GM13977 (cell line): Measurements from ENCODE around the gene CAMSAP2.

Experiments
- DNase-seq: peaks from one replicate; pipeline ENCODE4 v3.0.0; 2012; ENCODE audit warnings: low spot score
- in situ Hi-C: fragments of 300-500 bp; cut with MboI; formaldehyde crosslinking; loops from one replicate; pipeline ENCODE4 v1.12.0; 2022; ENCODE audit warnings: low sequenced_read_pairs, low pct_unique_long_range_greater_than_20kb, mixed read lengths, inconsistent platforms; ENCODE audit not compliant: unreplicated experiment
- TF ChIP-seq, protein P1 (sequence below): IDR thresholded peaks from 2 replicates; pipeline ENCODE4 v1.5.1; 2012; ENCODE audit warnings: mild to moderate bottlenecking, control low read depth; ENCODE audit not compliant: insufficient read depth; ENCODE audit errors: extremely low read depth, missing control alignments

Gene CAMSAP2

DNA sequence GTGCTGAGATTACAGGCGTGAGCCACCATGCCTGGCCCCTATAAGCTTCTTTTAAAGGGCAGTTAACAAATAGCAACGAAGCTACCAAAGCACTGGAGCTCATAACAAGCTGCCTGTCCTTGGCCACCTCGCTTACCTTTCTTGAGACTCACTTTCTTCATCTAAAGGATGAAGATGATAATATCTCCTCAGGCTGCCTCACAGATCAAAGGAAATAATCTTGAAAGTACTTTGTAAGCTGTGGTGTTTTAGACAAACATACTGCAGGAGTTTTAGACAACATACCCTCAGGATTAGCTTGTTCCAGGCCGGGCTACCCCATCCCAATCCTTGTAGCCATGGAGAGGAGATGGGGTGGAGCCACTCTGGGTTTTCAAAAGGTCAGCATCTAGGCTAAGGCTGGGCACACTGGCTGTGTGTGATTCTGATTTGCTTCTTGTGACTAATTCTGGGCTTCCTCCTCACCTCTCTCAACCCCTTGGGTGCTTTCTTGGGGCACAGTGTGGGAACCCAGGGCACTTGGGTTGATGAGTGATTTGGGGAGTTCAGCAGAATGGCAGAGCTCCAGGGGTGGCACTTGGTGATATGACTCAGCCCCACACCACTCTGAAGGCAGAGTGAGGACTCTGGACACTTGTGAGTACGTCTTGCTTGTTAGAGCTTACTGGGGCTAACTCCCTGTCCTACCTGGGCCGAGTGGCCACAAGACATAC is 139.3 kb downstream of the CAMSAP2 start:
- TF ChIP-seq, protein P1, sequence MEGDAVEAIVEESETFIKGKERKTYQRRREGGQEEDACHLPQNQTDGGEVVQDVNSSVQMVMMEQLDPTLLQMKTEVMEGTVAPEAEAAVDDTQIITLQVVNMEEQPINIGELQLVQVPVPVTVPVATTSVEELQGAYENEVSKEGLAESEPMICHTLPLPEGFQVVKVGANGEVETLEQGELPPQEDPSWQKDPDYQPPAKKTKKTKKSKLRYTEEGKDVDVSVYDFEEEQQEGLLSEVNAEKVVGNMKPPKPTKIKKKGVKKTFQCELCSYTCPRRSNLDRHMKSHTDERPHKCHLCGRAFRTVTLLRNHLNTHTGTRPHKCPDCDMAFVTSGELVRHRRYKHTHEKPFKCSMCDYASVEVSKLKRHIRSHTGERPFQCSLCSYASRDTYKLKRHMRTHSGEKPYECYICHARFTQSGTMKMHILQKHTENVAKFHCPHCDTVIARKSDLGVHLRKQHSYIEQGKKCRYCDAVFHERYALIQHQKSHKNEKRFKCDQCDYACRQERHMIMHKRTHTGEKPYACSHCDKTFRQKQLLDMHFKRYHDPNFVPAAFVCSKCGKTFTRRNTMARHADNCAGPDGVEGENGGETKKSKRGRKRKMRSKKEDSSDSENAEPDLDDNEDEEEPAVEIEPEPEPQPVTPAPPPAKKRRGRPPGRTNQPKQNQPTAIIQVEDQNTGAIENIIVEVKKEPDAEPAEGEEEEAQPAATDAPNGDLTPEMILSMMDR, result no peak
- in situ Hi-C loops, result no loop called here
- peak; percentile 25 for DNase-seq

GRCh38 chr1:200880212-200880611 is 141.5 kb downstream of the CAMSAP2 start:
- TF ChIP-seq, protein P1, result no peak
- peak; percentile 60 for DNase-seq
- in situ Hi-C loops, result no loop called here

- in situ Hi-C loops, result no loop called here
- TF ChIP-seq, protein P1, result no peak
- DNase-seq, result no peak
Measured at GRCh38 chr1:200883118-200883517, 144.4 kb downstream of the CAMSAP2 start.

DNA sequence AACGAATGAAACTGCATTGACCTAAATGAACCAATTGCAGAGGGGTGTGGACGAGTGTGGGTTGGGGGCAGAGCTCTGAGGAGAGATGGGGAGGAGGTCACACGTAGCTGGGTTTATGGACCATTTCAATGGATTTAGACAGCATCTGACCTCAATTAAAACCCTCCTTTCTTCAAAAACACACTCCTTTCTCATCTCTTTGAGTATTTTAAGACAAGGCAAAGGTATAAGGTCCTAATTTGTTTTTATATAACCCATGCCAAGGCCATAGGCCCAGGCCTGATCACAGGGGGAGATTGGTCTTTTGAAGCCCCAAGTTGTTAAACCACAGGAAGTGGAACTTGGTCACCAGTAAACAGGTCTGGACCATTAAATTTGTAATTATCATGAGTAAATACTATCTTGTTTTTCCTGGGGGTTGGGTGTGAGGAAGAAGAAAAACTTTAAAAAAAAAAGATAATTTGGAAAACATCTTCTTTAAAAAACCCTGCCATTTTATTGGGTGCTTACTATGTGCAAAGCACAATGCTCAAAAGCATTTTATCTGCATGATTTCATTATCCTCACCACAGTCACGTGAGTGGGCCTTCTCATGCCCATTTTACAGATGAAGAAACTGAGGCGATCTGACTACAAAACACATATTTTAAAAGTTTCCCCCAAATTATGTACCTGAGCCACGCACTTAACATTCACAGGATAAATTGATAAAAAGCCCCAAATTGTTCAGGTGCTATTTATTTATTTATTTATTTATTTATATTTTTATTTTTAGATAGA is 147.1 kb downstream of the CAMSAP2 start:
- no peak for DNase-seq
- TF ChIP-seq, protein P1, result no peak
- in situ Hi-C loops, result no loop called here

DNA sequence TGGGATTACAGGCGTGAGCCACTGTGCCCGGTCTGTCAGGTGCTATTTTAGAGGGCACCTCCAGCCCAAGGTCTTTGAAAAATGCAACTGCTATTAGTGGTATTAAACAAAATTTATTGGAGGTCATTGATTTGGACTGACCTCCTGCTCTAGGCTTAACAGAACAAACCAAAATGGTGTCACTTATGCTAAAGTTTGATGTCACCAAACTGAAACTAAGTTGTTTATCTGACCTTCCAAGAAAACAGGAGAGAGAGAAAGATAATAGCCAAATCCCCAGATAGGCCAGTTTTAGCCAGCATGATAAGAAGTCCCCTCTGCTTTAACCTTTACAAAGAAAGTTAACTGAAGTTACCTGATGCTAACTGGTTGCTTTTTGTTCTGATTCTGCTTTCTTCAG is 147.9 kb downstream of the CAMSAP2 start:
- in situ Hi-C loops, result no loop called here
- no peak for DNase-seq
- TF ChIP-seq, protein P1, result no peak

DNA sequence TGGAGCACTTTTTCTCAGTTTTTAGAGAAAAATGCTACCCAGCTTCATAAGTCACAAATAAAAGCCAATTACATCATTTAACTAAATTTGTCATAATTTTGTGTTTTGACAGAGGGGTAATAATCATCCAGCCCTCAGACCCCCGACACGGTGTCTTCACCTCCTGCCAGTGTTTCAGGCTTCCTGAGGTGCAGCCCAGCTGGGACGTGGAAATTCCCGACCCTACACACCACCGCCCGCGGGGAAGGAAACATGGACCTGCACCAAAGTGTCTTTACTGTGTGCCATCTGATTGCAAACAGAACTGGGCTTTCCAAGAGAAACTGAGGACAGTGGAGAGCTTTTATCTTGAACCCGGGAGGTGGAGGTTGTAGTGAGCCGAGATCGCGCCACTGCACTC is 148.3 kb downstream of the CAMSAP2 start:
- TF ChIP-seq, protein P1, result no peak
- in situ Hi-C loops, result no loop called here
- no peak for DNase-seq
